T-helper 17 cell (primary cell): ENCODE results near the gene GID4. TPM values are rescaled to one million over a fixed set of nuclear protein-coding genes. Genes with fewer than 3 reads are reported as not detected.

Experiments
- total RNA-seq, 4 donors: library from RNA in 2 of 4; stranded (reverse) in 2 of 4; gene quantifications; one replicate each; pipeline ENCODE4 v1.2.3 and lab custom pipeline; 2022 to 2026

The GID4 gene
- total RNA-seq, 2 donors from 2014 or later = 6.7 to 7.8 TPM

Other genes starting within 250 kb of the GID4 start
- 100 to 1,000 TPM; 198 to 241 TPM for gene SREBF1, start 202.4 kb upstream of the GID4 start, total RNA-seq
- 10 to 100 TPM; 42.2 to 44.2 TPM for gene TOM1L2, start 67.0 kb upstream of the GID4 start, total RNA-seq
- not detected for gene DRC3, start 66.5 kb upstream of the GID4 start, total RNA-seq
- 10 to 100 TPM; 24.3 to 26.7 TPM for gene ATPAF2, start 240 bp upstream of the GID4 start, total RNA-seq
- gene DRG2, start 48.5 kb downstream of the GID4 start, total RNA-seq = 10 to 100 TPM; 43.6 to 52.3 TPM
- gene MYO15A, start 69.3 kb downstream of the GID4 start, total RNA-seq = 1 to 10 TPM in 1 of 2 donors, under 1 TPM in 1; 0.65 to 1.4 TPM
- gene ALKBH5, start 144.4 kb downstream of the GID4 start, total RNA-seq = 100 to 1,000 TPM; 100 to 104 TPM
- gene LLGL1, start 186.2 kb downstream of the GID4 start, total RNA-seq = 10 to 100 TPM; 14.6 to 16.2 TPM
- gene FLII, start 219.3 kb downstream of the GID4 start, total RNA-seq = 100 to 1,000 TPM; 276 to 284 TPM
- gene MIEF2, start 221.3 kb downstream of the GID4 start, total RNA-seq = 10 to 100 TPM in 1 of 2 donors, 1 to 10 TPM in 1; 6.1 to 10.2 TPM